ENCODE data around the gene TLL1. TPM values are rescaled to one million over a fixed set of nuclear protein-coding genes. Genes with fewer than 3 reads are reported as not detected.

The TLL1 gene
- total RNA-seq, 1 experiment from 2014 or later: not detected

DNA sequence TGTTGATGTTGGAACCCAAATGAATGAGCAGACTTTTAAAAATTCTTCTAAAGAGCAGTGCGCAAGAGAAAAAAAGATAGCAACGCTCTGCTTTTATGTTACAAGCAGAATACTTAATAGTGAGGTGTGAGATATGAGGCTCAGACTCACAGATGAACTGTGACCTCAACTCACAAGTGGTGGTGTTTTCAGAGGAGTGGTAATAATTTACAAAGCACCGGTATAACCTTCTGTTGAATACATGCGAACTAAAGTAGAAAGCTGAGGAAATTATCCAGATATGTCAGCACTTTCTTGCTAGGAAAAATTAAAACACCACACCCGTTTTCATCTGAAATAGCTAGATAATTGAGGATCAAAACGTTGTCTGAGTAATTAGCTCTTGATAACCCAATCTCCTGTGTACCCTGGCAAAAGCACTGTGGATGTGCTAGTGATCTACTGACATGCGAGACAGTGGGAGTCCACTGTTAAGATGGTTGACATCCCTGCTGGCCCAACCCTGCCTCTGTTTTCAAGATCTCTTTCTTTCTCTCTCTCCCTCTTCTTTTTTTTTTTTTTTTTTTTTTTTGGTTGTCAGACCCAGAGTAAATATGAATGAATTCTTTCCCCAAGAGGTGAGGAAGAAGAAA lies 6.9 kb upstream of the TLL1 start:
- Histone ChIP-seq H3K27ac (ENCODE audit: insufficient read length, low read depth, low read length) (no peak overlapping the region), H3K18ac (ENCODE audit: insufficient read length, low read depth, low read length) (no peak overlapping the region), H3K79me2 (ENCODE audit: insufficient read depth, low read length) (no peaks in the 10 kb centered on the region), H2AK5ac (ENCODE audit: insufficient read length, low read length) (no peak overlapping the region), H3T11ph (ENCODE audit: low read length) (no peak overlapping the region), H4K5ac (ENCODE audit: insufficient read length, low read depth, low read length) (no peak overlapping the region), H3K79me1 (ENCODE audit: insufficient read depth, low read depth, low read length, poor library complexity, severe bottlenecking) (no peaks in the 10 kb centered on the region), H3K23ac (ENCODE audit: insufficient read length, low read depth, low read length) (no peak overlapping the region), H2BK20ac (ENCODE audit: low read depth, low read length, poor library complexity, severe bottlenecking) (no peak overlapping the region), H3K4me1 (ENCODE audit: insufficient read depth, low read length) (no peaks in the 10 kb centered on the region), H3K56ac (ENCODE audit: insufficient read length, low read depth, low read length) (no peak overlapping the region), H4K8ac (replicated peaks; ENCODE audit: insufficient read length, low read depth, low read length) (no peak overlapping the region), H3K9ac (ENCODE audit: extremely low read depth, insufficient read length, low read length) (no peak overlapping the region), H2BK5ac (ENCODE audit: insufficient read length, low read length) (no peak overlapping the region), H3K4ac (ENCODE audit: low read depth, low read length) (no peak overlapping the region), H2AFZ (ENCODE audit: low read length) (no peak overlapping the region), H3K14ac (ENCODE audit: insufficient read depth, low read length) (no peak overlapping the region), H3K4me2 (ENCODE audit: insufficient read depth, insufficient read length, low read length) (no peak overlapping the region), H4K20me1 (ENCODE audit: control insufficient read depth, insufficient read depth, insufficient read length) (no peaks in the 10 kb centered on the region), H4K91ac (ENCODE audit: insufficient read length, low read depth, low read length) (no peak overlapping the region), H2BK120ac (ENCODE audit: low read depth, low read length, poor library complexity, severe bottlenecking) (no peak overlapping the region), H3K9me3 (ENCODE audit: control insufficient read depth, low read depth, low read length) (no peaks in the 10 kb centered on the region), H2BK15ac (ENCODE audit: low read depth, low read length) (no peak overlapping the region), H3K27me3 (ENCODE audit: insufficient read depth, low read length) (no peaks in the 10 kb centered on the region; the same call in 1 of the 2 replicates), H2BK12ac (ENCODE audit: insufficient read length, low read depth, low read length) (no peak overlapping the region), H3K23me2 (ENCODE audit: insufficient read length, low read depth, low read length, poor library complexity, severe bottlenecking) (no peaks in the 10 kb centered on the region)
- Mint-ChIP-seq H3K4me1 (peaks cover 6 to 9% of the 10 kb centered on the region in 2 experiments), H3K27ac (no peak overlapping the region), H3K36me3 (ENCODE audit: insufficient read depth in 1 of 3, low read depth in 3 of 3) (no peaks in the 10 kb centered on the region), H3K27me3 (ENCODE audit: low read depth) (peaks cover 15% of the 10 kb centered on the region), H3K4me3 (no peak overlapping the region), H3K9me3 (no peaks in the 10 kb centered on the region)
- TF ChIP-seq, protein P1, sequence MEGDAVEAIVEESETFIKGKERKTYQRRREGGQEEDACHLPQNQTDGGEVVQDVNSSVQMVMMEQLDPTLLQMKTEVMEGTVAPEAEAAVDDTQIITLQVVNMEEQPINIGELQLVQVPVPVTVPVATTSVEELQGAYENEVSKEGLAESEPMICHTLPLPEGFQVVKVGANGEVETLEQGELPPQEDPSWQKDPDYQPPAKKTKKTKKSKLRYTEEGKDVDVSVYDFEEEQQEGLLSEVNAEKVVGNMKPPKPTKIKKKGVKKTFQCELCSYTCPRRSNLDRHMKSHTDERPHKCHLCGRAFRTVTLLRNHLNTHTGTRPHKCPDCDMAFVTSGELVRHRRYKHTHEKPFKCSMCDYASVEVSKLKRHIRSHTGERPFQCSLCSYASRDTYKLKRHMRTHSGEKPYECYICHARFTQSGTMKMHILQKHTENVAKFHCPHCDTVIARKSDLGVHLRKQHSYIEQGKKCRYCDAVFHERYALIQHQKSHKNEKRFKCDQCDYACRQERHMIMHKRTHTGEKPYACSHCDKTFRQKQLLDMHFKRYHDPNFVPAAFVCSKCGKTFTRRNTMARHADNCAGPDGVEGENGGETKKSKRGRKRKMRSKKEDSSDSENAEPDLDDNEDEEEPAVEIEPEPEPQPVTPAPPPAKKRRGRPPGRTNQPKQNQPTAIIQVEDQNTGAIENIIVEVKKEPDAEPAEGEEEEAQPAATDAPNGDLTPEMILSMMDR (conservative IDR thresholded peaks at IDR 0.05): no peak
- DNase-seq: no peak
- no CpG with 5 or more reads among the region's 7 CpGs for WGBS (ENCODE audit: extremely low coverage, insufficient read length, low lambda C conversion rate)
